Stimulated activated naive B cell treated with anti-CD40 and anti-IgM and Interleukin-4, amounts not matched to agents 10 μg/mL and 1 μg/mL and 100 μg/mL, for 72 hours (primary cell): ENCODE results near the gene TMEM176A.

ENCODE experiments used
- ATAC-seq, 2 donors: fragments of 150-1000 bp; cut with Tn5 transposase; replicated peaks; 2 replicates each; pipeline ENCODE4 v1.10.0; 2021; ENCODE audit warnings: moderate library complexity in 1 of 2
- DNase-seq: peaks from one replicate; pipeline ENCODE4 v3.0.0; 2021
- H3K27ac Mint-ChIP-seq: one replicate; pipeline ENCODE4 v1.8.0; 2022; ENCODE audit warnings: mild to moderate bottlenecking, mixed read lengths
- H3K27me3 Mint-ChIP-seq, 2 donors: one replicate each; pipeline ENCODE4 v1.8.0; 2022; ENCODE audit warnings: mixed read lengths in 2 of 2
- H3K36me3 Mint-ChIP-seq, 2 donors: one replicate each; pipeline ENCODE4 v1.8.0; 2022; ENCODE audit warnings: mixed read lengths in 2 of 2, mild to moderate bottlenecking in 1 of 2
- H3K4me1 Mint-ChIP-seq, 2 donors: one replicate each; pipeline ENCODE4 v1.8.0; 2022; ENCODE audit warnings: mixed read lengths in 2 of 2, mild to moderate bottlenecking in 1 of 2
- H3K4me3 Mint-ChIP-seq, 2 donors: one replicate each; pipeline ENCODE4 v1.8.0; 2022; ENCODE audit warnings: mild to moderate bottlenecking in 2 of 2, mixed read lengths in 2 of 2, moderate library complexity in 1 of 2
- H3K9me3 Mint-ChIP-seq, 2 donors: one replicate each; pipeline ENCODE4 v1.8.0; 2022; ENCODE audit warnings: mixed read lengths in 2 of 2, mild to moderate bottlenecking in 1 of 2

Gene TMEM176A

DNA sequence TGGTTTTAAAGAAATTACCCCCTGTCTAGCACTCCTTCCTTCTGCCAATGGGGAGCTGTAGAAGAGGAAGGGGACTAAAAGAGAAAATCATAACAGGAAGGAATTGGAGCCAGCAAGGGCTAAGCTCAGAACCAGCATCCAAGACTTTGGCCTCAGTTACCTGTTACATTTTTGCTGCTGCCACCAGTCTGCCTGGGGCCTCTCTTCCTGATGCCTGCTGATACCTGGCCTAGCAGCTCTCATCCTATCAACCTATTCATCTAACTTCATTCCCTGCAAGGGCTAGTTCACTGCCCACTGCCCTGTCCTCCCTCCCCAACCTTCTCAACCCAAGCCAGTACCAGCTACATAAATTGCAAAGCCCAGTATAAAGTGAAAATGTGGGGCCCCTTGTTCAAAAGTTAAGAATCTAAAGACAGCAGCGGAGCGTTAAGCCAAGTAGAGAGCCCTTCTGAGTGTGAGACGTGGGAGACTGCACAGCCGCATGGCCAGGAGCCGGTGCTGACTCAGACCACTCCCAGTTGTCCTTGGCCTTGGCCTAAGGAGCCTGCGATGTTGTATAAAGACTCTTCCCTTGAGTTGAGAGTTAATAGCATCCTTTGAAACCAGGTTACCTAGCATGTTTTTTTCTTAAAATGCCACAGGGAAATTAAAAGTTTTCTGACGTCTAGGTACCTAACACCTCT is 38.5 kb downstream of the TMEM176A start:
- ATAC-seq (no peak), DNase-seq (no peak)
- Mint-ChIP-seq H3K4me1 (no peaks in the 10 kb centered on the region), H3K9me3 (no peaks in the 10 kb centered on the region), H3K27me3 (peaks cover 4 to 16% of the 10 kb centered on the region in 2 donors), H3K4me3 (no peak overlapping the region), H3K27ac (no peak overlapping the region), H3K36me3 (no peaks in the 10 kb centered on the region)

DNA sequence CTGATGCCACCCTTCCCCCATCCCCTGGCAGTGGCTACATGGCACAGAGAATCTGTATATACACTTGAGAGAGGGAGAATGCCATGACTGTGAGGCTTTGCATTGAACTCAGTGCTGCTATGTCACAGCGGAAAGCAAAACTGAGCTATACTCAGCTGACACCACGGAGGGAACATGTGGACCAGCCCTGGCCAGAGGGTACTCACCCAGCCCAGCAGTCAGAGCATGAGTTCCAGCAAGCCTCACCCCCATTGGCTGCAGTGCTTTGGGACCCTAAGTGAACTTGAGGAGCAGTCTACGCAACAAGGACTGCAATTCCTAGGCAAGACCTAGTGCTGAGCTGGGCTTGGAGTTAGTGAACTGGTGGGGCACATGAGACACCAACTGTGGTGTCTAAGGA is 41.4 kb downstream of the TMEM176A start:
- DNase-seq, result no peak
- Mint-ChIP-seq H3K27me3 (peaks cover 4 to 7% of the 10 kb centered on the region in 2 donors), H3K9me3 (no peaks in the 10 kb centered on the region), H3K36me3 (no peaks in the 10 kb centered on the region), H3K27ac (no peak overlapping the region), H3K4me3 (no peak overlapping the region), H3K4me1 (no peaks in the 10 kb centered on the region)
- no peak for ATAC-seq

DNA sequence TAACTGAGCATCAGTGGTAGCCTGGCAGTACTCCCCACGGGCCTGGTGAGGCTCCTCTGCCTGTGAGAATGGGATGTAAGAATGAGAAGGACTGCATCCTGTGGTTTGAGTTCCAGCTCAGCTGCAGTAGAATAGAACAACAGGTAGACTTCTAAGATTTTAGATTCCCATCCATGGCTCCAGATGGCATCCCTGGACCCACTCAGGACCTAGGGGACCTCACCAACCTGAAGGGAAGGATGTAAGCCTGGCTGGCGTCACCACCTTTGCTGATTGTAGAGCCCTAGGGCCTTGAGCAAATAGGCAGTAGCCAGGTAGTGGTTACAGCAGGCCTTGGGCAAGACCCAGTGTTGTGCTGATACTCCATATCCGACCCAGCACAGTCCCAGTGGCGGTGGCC is 42.1 kb downstream of the TMEM176A start:
- Mint-ChIP-seq H3K4me1 (no peaks in the 10 kb centered on the region), H3K27ac (no peak overlapping the region), H3K9me3 (no peaks in the 10 kb centered on the region), H3K4me3 (no peak overlapping the region), H3K36me3 (no peaks in the 10 kb centered on the region), H3K27me3 (peaks cover 4 to 7% of the 10 kb centered on the region in 2 donors)
- ATAC-seq (no peak), DNase-seq (no peak)

DNA sequence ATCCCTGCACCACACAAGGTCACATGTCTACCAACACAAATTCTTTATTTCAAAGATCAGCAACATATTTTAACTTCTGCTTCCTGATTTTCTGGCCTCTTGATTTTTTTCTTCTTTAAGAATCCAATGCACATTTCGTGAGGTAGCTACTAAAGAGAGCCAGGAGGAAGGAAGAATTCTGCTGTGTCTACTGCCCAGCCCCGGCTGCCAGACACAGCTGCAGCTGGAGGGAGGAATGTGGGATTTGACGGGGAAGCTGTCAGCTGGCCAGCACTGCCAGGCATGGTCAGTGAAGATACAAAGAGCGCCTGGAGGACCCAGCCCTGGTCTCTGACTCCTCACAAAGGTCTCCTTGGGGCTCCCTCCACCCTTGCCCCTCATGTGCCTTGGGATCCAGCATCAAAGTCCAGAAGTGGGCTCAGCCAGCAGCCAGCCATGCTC is 44.9 kb downstream of the TMEM176A start:
- Mint-ChIP-seq H3K36me3 (no peaks in the 10 kb centered on the region), H3K9me3 (no peaks in the 10 kb centered on the region), H3K4me3 (no peak overlapping the region), H3K27ac (no peak overlapping the region), H3K4me1 (no peaks in the 10 kb centered on the region), H3K27me3 (peaks cover 10 to 26% of the 10 kb centered on the region in 2 donors)
- no peak for ATAC-seq
- no peak for DNase-seq

DNA sequence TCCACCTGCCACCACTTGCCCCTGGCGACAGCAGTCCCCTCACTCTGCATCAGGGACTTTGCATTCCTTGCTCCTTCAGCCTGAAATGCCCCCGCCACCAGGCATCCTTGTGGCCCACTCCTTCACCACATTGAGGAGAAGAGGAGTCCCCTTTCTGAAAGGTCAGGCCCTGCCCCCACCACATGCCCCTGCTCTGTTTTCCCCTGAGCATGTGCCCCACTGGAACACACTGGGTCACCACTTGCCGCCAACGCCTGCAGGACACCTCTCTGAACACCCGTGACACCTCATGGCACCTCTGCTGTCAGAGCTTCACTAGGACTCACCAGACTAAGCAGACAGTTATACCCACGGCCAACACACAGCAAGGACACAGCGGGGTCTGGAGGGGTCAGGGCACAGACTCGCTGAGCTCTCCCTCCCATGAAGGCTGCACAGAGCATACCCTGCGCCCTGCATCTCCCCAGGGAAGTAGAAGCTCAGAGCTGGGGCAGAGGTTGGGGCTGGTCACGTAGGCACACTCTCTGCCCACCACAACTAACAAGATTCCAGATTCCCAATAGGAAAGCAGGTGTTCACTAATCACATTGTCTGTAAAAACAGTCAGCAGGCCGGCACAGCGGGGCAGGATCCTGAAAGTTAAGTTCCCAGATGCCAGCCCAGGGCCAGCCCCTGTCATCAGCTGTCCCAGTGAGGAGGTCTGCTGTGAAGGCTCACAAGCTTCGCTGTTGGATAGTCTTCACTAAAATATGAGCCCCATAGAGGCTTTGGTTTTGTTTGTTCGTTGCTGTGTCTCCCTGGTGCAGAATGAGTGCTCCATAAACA is 45.9 kb downstream of the TMEM176A start:
- H3K9me3 Mint-ChIP-seq, result no peaks in the 10 kb centered on the region
- ATAC-seq, result no peak
- peaks cover 15 to 32% of the 10 kb centered on the region in 2 donors for H3K27me3 Mint-ChIP-seq
- no peaks in the 10 kb centered on the region for H3K36me3 Mint-ChIP-seq
- DNase-seq, result no peak
- no peaks in the 10 kb centered on the region for H3K4me1 Mint-ChIP-seq
- H3K27ac Mint-ChIP-seq, result no peak overlapping the region
- no peak overlapping the region for H3K4me3 Mint-ChIP-seq

DNA sequence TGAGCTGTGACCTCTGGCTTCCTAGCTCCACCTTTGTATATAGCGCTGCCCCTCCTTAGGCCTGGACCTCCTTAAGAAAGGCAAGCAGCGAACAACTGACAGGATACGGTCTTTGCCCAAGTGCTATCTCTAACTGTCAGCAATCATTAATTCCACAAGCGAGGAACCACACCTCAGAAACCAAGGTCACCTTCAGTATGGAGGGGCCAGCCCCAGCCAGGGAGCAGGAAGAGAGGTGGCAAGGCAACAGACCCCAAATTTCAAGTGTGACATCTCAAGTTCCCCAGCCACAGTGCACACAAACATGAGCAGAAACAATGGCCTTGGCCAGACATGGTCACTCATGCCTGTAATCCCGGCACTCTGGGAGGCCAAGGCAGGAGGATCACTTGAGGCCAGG is 47.0 kb downstream of the TMEM176A start:
- H3K4me1 Mint-ChIP-seq, result no peaks in the 10 kb centered on the region
- ATAC-seq, result no peak
- H3K4me3 Mint-ChIP-seq, result no peak overlapping the region
- DNase-seq, result no peak
- no peaks in the 10 kb centered on the region for H3K9me3 Mint-ChIP-seq
- no peaks in the 10 kb centered on the region for H3K36me3 Mint-ChIP-seq
- peaks cover 25 to 43% of the 10 kb centered on the region in 2 donors for H3K27me3 Mint-ChIP-seq
- H3K27ac Mint-ChIP-seq, result no peak overlapping the region

DNA sequence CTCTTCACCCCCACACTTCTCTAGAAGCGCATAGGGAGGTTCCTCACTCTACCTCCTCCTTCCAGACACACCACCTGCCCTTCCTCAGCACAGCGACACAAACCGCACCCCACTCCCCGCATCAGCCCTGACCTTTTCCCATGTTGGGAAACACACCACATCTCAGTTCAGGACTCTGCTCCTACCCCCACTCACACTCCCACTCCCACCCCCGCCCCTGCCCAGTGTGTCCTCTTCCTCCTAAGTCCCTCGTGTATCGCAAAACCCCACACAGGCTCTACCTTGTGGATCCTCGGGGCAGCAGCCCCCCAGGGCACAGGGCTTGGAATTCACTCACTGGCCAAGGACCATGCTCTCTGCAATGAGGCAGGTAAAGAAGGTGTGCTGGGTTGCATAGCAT is 47.5 kb downstream of the TMEM176A start:
- DNase-seq, result no peak
- Mint-ChIP-seq H3K27ac (no peak overlapping the region), H3K4me1 (no peaks in the 10 kb centered on the region)

DNA sequence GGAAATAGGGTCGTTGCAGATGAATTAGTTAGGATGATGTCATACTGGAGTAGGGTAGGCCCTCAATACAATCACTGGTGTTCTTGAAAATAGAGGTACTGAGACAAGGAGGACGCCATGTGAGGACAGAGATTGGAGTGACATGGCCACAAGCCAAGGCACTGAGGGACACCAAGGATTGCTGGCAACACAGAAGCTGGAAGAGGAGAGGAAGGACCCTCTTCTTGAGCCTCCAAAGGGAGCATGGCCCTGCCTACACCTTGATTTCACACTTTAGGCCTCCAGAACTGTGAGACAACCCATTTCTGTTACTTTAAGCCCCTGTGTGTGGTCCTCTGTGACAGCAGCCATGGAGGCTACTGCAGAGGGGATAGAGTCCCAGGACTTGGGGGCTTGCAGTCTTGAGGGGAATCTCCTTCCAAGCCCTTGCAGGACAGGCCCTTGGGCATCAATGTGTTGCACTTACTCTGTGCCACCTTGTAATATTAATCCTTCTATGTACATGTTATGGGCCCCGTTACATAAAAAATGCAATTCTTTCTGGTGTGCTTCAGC is 48.1 kb downstream of the TMEM176A start:
- Mint-ChIP-seq H3K4me3 (no peak overlapping the region), H3K4me1 (no peaks in the 10 kb centered on the region), H3K27me3 (peaks cover 26 to 49% of the 10 kb centered on the region in 2 donors), H3K27ac (no peak overlapping the region), H3K9me3 (no peaks in the 10 kb centered on the region), H3K36me3 (no peaks in the 10 kb centered on the region)
- ATAC-seq, result no peak
- DNase-seq, result no peak

More for the DNA sequence above, 47.5 kb downstream of the TMEM176A start:
- ATAC-seq, result no peak
- Mint-ChIP-seq H3K36me3 (no peaks in the 10 kb centered on the region), H3K4me3 (no peak overlapping the region), H3K9me3 (no peaks in the 10 kb centered on the region), H3K27me3 (peaks cover 26 to 49% of the 10 kb centered on the region in 2 donors)

DNA sequence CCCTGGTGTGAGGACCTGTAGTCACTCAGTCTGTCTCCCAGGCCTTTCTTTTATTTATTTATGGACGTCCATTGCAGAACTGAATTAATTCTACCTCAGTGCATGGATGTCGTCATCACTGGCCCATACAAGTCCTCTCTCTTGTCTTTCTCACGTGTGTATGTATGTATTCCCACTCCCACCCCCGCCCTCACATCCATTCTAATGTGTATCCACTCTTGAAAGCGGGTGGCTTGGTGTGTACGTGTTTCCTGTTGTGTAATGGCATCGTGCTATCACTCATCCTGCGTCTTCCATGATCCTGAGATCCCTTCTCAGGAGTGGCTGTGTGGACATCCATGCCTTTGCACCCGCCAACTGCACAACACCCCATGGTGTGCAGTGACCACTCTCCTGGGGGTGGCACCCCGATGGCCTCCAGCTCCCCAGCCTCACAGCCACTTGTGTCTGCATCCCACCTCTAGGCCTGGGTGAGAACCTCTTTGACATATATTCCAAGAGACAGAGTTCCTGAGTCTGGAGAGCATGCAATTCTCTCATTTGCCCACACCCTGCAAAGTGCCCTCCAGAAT is 48.7 kb downstream of the TMEM176A start:
- Mint-ChIP-seq H3K36me3 (no peaks in the 10 kb centered on the region), H3K4me1 (no peaks in the 10 kb centered on the region), H3K27ac (no peak overlapping the region), H3K4me3 (no peak overlapping the region), H3K9me3 (no peaks in the 10 kb centered on the region), H3K27me3 (peaks cover 30 to 54% of the 10 kb centered on the region in 2 donors)
- ATAC-seq (no peak), DNase-seq (no peak)

DNA sequence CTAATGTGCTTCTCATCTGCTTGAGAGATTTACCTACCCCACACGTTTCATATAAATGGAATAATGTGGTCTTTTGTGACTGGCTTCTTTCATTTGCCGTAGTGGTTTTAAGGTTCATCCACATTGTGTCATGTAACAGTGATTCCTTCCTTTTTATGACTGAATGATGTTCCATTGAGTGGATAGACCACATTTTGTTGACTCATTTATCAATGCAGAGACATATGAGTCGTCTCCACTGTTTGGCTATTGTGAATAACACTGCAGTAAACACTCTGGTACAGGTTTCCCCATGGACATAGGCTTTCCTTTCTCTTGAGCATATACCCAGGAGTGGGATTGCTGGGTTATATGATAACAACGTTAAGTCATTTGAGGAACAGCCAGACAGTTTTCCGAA is 49.7 kb downstream of the TMEM176A start:
- ATAC-seq, result no peak

DNA sequence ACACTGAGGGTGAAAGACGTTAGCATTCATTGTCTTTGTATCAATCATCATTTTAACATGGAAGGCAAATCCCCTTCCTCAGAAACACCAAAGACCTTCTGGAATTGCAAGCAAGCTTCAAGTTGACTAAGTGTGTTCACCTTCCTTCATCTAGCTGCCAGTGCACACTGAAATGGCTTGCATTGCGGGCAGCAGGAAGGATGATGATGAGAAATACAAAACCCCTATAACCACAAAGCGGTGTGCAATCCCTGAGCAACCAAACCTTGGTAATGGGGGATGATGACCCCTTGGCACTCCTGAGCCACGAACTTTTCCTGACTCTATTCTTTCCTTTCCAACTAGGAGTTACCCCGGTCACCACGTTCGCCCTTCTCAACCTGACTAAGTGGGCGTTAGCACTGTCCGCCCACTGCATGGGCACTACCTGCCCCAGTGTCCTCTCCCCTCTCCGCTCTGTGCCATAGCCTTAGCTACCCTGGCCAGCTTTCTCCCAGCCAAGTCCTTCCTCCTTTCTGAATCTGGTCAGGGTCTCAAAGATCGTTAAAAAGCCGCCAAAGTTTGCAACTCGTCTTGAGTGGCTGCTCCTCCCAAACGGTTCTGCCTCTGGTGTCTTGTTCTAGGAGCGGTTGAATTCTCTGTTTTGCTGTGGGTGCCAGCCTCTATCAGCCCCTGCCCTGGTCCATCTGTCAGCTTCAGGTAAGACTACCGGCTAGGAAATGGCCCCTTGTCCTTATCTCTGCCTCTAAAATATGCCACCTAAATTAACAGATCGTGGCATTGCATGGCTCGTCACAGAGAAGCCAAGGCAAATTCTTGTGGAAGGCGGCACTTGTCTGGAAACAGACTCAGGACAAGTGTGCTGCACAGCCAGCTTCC is 51.2 kb downstream of the TMEM176A start:
- Mint-ChIP-seq H3K27me3 (peaks cover 36 to 56% of the 10 kb centered on the region in 2 donors), H3K9me3 (no peaks in the 10 kb centered on the region), H3K4me3 (no peak overlapping the region), H3K36me3 (no peaks in the 10 kb centered on the region), H3K27ac (no peak overlapping the region), H3K4me1 (no peaks in the 10 kb centered on the region)
- no peak for DNase-seq
- no peak for ATAC-seq

More for the DNA sequence above, 49.7 kb downstream of the TMEM176A start:
- DNase-seq, result no peak
- Mint-ChIP-seq H3K9me3 (no peaks in the 10 kb centered on the region), H3K27me3 (peaks cover 32 to 57% of the 10 kb centered on the region in 2 donors), H3K27ac (no peak overlapping the region), H3K4me3 (no peak overlapping the region), H3K4me1 (no peaks in the 10 kb centered on the region), H3K36me3 (no peaks in the 10 kb centered on the region)

DNA sequence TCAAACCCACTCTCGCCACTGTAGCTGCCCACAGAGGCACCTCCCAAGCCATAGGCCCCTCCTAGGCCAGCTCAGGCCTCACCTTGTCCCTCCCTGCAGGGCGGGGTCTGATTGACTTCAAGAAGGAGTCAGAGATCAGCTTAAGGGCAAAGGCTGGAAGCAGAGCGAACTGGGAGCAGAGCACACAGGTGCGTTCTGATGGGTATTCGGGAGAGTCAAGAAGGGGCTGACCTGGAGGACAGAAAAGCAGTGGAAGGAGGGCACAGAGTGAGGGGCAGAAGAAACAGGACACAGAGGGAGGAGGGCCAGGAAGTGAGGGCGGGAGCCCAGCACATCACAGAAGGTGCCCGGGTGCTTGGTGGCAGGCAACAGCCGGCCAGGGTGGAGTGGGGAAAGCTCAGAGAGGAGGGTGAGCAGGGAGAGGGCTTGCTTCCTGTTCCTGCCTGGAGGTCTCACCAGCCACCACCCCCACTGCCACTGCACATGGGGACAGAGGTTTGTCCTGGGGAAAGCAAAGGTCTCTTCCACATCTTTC is 51.9 kb downstream of the TMEM176A start, which contains the start of gene AOC1:
AOC1 (plus strand) TSS at position 147 of the 535 bp plus-strand sequence. CDS start 3,954 bp downstream, outside the sequence.
- H3K36me3 Mint-ChIP-seq, result no peaks in the 10 kb centered on the region
- no peaks in the 10 kb centered on the region for H3K4me1 Mint-ChIP-seq
- H3K27ac Mint-ChIP-seq, result no peak within 1 kb of the TSS
- ATAC-seq (no peak), DNase-seq (no peak)
- no peak within 1 kb of the TSS for H3K4me3 Mint-ChIP-seq
- H3K9me3 Mint-ChIP-seq, result no peaks in the 10 kb centered on the region
- H3K27me3 Mint-ChIP-seq, result peaks cover 36 to 56% of the 10 kb centered on the region in 2 donors

DNA sequence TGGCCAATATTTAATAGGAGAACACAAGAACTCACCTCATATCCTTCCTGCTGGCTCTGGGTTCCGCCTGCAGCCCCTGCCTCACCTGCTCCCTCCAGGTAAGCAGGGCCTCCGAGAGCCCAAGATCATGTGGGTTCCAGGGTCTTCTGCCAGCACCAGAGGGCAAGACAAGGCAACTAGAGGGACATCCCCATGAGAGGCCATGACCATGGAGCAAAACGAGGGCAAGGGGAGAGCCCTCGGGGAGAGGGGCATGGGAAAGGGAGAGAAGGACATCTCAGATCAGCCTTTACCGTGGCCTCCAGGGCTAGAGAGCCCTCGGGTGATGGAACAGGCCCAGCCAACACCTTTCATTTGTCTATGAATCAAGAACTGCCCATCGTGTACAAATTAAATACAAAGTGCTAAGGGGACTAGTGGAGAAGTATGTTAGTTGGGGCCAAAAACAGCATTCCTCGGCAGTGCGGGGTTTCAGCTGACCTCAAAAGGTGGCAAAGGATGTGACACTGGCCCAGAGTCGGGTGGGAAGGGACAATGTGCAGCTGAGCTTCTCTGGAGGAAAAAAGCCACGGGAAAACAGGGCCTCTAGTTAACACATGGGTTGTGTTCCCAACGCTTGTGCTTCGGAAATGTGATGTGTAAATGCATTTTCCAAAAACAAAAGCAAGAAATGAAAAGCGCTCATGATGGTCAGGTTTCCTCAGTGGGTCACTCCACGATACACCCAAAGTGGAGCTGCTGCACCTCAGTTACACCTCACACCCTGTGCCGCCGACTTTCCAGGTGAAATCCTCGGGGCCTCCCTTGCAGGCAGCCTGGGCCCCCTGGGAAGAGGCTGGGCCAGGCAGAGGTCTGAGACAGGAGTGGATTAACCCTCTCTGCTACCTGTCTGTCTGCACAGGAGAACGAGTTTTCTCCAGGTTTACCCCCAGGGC is 53.8 kb downstream of the TMEM176A start:
- H3K9me3 Mint-ChIP-seq, result no peaks in the 10 kb centered on the region
- no peak for DNase-seq
- peaks cover 35 to 47% of the 10 kb centered on the region in 2 donors for H3K27me3 Mint-ChIP-seq
- no peaks in the 10 kb centered on the region for H3K4me1 Mint-ChIP-seq
- no peaks in the 10 kb centered on the region for H3K36me3 Mint-ChIP-seq
- H3K4me3 Mint-ChIP-seq, result no peak overlapping the region
- H3K27ac Mint-ChIP-seq, result no peak overlapping the region
- ATAC-seq, result no peak
